GM21786 (cell line): ENCODE data around the gene SSC5D.

Experiments used
- ATAC-seq: cut with Tn5 transposase; IDR thresholded peaks from one replicate; pipeline ENCODE4 v1.9.1; 2021; ENCODE audit not compliant: unreplicated experiment

Gene SSC5D

GRCh38 chr19:55552620-55553019 is 64.4 kb downstream of the SSC5D start:
- ATAC-seq, result no peak

- ATAC-seq, result no peak
Measured at GRCh38 chr19:55553217-55554182, 65.3 kb downstream of the SSC5D start.

GRCh38 chr19:55554302-55554701 is 66.1 kb downstream of the SSC5D start:
- ATAC-seq, result no peak

- ATAC-seq, result no peak
Measured at GRCh38 chr19:55554741-55555152, 66.5 kb downstream of the SSC5D start.

- ATAC-seq, result no peak
Measured at GRCh38 chr19:55559684-55560083, 71.4 kb downstream of the SSC5D start.

GRCh38 chr19:55563261-55563690 is 75.0 kb downstream of the SSC5D start:
- no peak for ATAC-seq

- ATAC-seq, result no peak
Measured at GRCh38 chr19:55566823-55567222, 78.6 kb downstream of the SSC5D start.

GRCh38 chr19:55567708-55568328 is 79.6 kb downstream of the SSC5D start:
- ATAC-seq, result no peak
